WTC11 (cell line): ENCODE data around the gene ABAT. TPM values are rescaled to one million over a fixed set of nuclear protein-coding genes. Genes with fewer than 3 reads are reported as not detected.

Experiments
- ATAC-seq: fragments of 200-7000 bp; cut with Tn5 transposase; 2 replicates; pipeline ENCODE4 v1.10.0; 2021; ENCODE audit warnings: mild to moderate bottlenecking, moderate library complexity
- CTCF ChIA-PET: fragments of 300-600 bp; sonication (Branson Sonifier 250); formaldehyde crosslinking; loops from one replicate; lab custom pipeline; 2021; ENCODE audit warnings: antibody characterized with exemption; lab: Charles Lee
- POLR2A ChIA-PET: fragments of 350-600 bp; sonication (Branson Sonifier 250); formaldehyde crosslinking; loops from one replicate; lab custom pipeline; 2021; ENCODE audit warnings: antibody characterized with exemption; lab: Charles Lee
- DNase-seq: peaks from one replicate; pipeline ENCODE4 v3.0.0; 2021; ENCODE audit warnings: low spot score
- H3K27ac Mint-ChIP-seq: 2 replicates; pipeline ENCODE4 v1.8.0; 2021; ENCODE audit warnings: mixed read lengths
- H3K27me3 Mint-ChIP-seq: 2 replicates; pipeline ENCODE4 v1.8.0; 2021; ENCODE audit warnings: low read depth, mild to moderate bottlenecking, moderate library complexity, mixed read lengths
- H3K36me3 Mint-ChIP-seq: 2 replicates; pipeline ENCODE4 v1.8.0; 2021; ENCODE audit warnings: mixed read lengths
- H3K4me1 Mint-ChIP-seq: 2 replicates; pipeline ENCODE4 v1.8.0; 2022; ENCODE audit warnings: mixed read lengths
- H3K4me3 Mint-ChIP-seq: 2 replicates; pipeline ENCODE4 v1.8.0; 2021; ENCODE audit warnings: mild to moderate bottlenecking, moderate library complexity, mixed read lengths
- H3K9me3 Mint-ChIP-seq: 2 replicates; pipeline ENCODE4 v1.8.0; 2021; ENCODE audit warnings: mixed read lengths
- EMX1 ChIP-seq: fragments of 250-450 bp; sonication (Bioruptor Pico); IDR thresholded peaks from 2 replicates; pipeline ENCODE4 v1.8.0; 2021; ENCODE audit warnings: mild to moderate bottlenecking
- GABPB1 ChIP-seq: sonication (generic); formaldehyde crosslinking; IDR thresholded peaks from 2 replicates; pipeline ENCODE4 v1.8.1; 2023; ENCODE audit warnings: mild to moderate bottlenecking, missing genetic modification reagents
- HMGXB4 ChIP-seq: sonication (generic); formaldehyde crosslinking; IDR thresholded peaks from 2 replicates; pipeline ENCODE4 v1.8.1; 2023; ENCODE audit warnings: mild to moderate bottlenecking, moderate library complexity, missing genetic modification reagents
- NR2C2 ChIP-seq: sonication (generic); formaldehyde crosslinking; IDR thresholded peaks from 2 replicates; pipeline ENCODE4 v1.8.0; 2022; ENCODE audit warnings: mild to moderate bottlenecking, missing genetic modification reagents
- NR3C1 ChIP-seq: sonication (generic); formaldehyde crosslinking; conservative IDR thresholded peaks from 2 replicates; pipeline ENCODE4 v1.8.1; 2023; ENCODE audit warnings: low read depth, mild to moderate bottlenecking, missing genetic modification reagents
- SMAD3 ChIP-seq: sonication (generic); formaldehyde crosslinking; IDR thresholded peaks from 2 replicates; pipeline ENCODE4 v1.8.0; 2022; ENCODE audit warnings: missing genetic modification reagents, mild to moderate bottlenecking, borderline replicate concordance
- TEAD4 ChIP-seq: sonication (generic); formaldehyde crosslinking; IDR thresholded peaks from 2 replicates; pipeline ENCODE4 v1.8.0; 2022; ENCODE audit warnings: mild to moderate bottlenecking, missing genetic modification reagents
- ZBTB21 ChIP-seq: sonication (generic); formaldehyde crosslinking; IDR thresholded peaks from 2 replicates; pipeline ENCODE4 v1.8.1; 2023; ENCODE audit warnings: mild to moderate bottlenecking, missing genetic modification reagents, borderline replicate concordance
- ZNF121 ChIP-seq: sonication (generic); formaldehyde crosslinking; IDR thresholded peaks from 2 replicates; pipeline ENCODE4 v1.8.0; 2023; ENCODE audit warnings: missing genetic modification reagents
- ZNF317 ChIP-seq: sonication (generic); formaldehyde crosslinking; IDR thresholded peaks from 2 replicates; pipeline ENCODE4 v1.8.1; 2023; ENCODE audit warnings: low read depth, mild to moderate bottlenecking, moderate library complexity, missing genetic modification reagents, borderline replicate concordance
- ZNF532 ChIP-seq: fragments of 250-450 bp; sonication (Bioruptor Pico); IDR thresholded peaks from 2 replicates; pipeline ENCODE4 v1.9.0; 2021; ENCODE audit warnings: mild to moderate bottlenecking, borderline replicate concordance
- total RNA-seq: library from RNA; stranded (reverse); gene quantifications from 3 replicates; pipeline ENCODE4 v1.2.3, GENCODE V29; 2021

The ABAT gene
- total RNA-seq, 1 experiment from 2014 or later: 6.6 TPM

GRCh38 chr16:8725513-8726178 is 51.2 kb downstream of the ABAT start:
- no peaks in the 10 kb centered on the region for H3K9me3 Mint-ChIP-seq
- CTCF ChIA-PET: interaction anchor here (0.6 kb wide), 1 partner anchor 29 kb away, joined by 3 read pairs; no protein-coding TSS in a partner anchor
- ATAC-seq: no peak
- H3K36me3 Mint-ChIP-seq: no peaks in the 10 kb centered on the region
- no peak overlapping the region for H3K27ac Mint-ChIP-seq
- no peak for DNase-seq
- H3K4me1 Mint-ChIP-seq: no peaks in the 10 kb centered on the region; the same call in 1 of the 2 replicates
- no peak overlapping the region for H3K4me3 Mint-ChIP-seq
- TF ChIP-seq GABPB1 (CRISPR knock-in tag): peak; percentile 61; the same call in 1 of the 2 replicates
- TF ChIP-seq NR2C2 (CRISPR knock-in tag): no peak
- POLR2A ChIA-PET: no interaction called here
- no peaks in the 10 kb centered on the region for H3K27me3 Mint-ChIP-seq

- CTCF ChIA-PET: no interaction called here
- Mint-ChIP-seq H3K27me3 (no peaks in the 10 kb centered on the region), H3K9me3 (no peaks in the 10 kb centered on the region)
- no peak for TF ChIP-seq NR3C1 (CRISPR knock-in tag)
- TF ChIP-seq, all 79 proteins: peak for 0
- no peak overlapping the region for H3K4me3 Mint-ChIP-seq
- ATAC-seq: no peak
- H3K36me3 Mint-ChIP-seq: no peaks in the 10 kb centered on the region
- DNase-seq: no peak
- no peak overlapping the region for H3K27ac Mint-ChIP-seq
- H3K4me1 Mint-ChIP-seq: no peaks in the 10 kb centered on the region; the same call in 1 of the 2 replicates
- POLR2A ChIA-PET: interaction anchor here (0.6 kb wide), 2 partner anchors 161 to 1746 kb away, joined by 3 to 8 read pairs; no protein-coding TSS in a partner anchor
Observed at GRCh38 chr16:8727131-8727806, 52.9 kb downstream of the ABAT start.

GRCh38 chr16:8727857-8728618 is 53.6 kb downstream of the ABAT start:
- Mint-ChIP-seq H3K4me1 (no peaks in the 10 kb centered on the region; the same call in 1 of the 2 replicates), H3K4me3 (no peak overlapping the region), H3K36me3 (no peaks in the 10 kb centered on the region), H3K9me3 (no peaks in the 10 kb centered on the region), H3K27ac (no peak overlapping the region), H3K27me3 (no peaks in the 10 kb centered on the region)
- DNase-seq (no peak), ATAC-seq (no peak)
- ChIA-PET POLR2A (interaction anchor here (0.6 kb wide), 1 partner anchor 161 kb away, joined by 3 read pairs; no protein-coding TSS in a partner anchor), CTCF (no interaction called here)
- TF ChIP-seq HMGXB4 (CRISPR knock-in tag) (no peak), TEAD4 (CRISPR knock-in tag) (no peak), ZNF121 (CRISPR knock-in tag) (no peak), ZNF317 (no peak), SMAD3 (CRISPR knock-in tag) (no peak), ZNF532 (CRISPR knock-in tag) (no peak), EMX1 (CRISPR knock-in tag) (no peak), ZBTB21 (no peak), NR2C2 (CRISPR knock-in tag) (no peak)
